Endodermal cell (in vitro differentiated cells): ENCODE data around the gene HELB. TPM values are rescaled to one million over a fixed set of nuclear protein-coding genes. Genes with fewer than 3 reads are reported as not detected.

ENCODE experiments used
- DNase-seq: peaks from one replicate; pipeline ENCODE4 v3.0.0-alpha.2; 2017
- H3K27ac ChIP-seq: 2 replicates; pipeline ENCODE4 v1.5.1; 2013; ENCODE audit warnings: mild to moderate bottlenecking, low read depth, low read length, moderate library complexity
- H3K27me3 ChIP-seq: 2 replicates; pipeline ENCODE4 v1.6.1; 2013; ENCODE audit warnings: mild to moderate bottlenecking, low read length, moderate library complexity; ENCODE audit not compliant: insufficient read depth, control insufficient read depth, poor library complexity, severe bottlenecking
- H3K36me3 ChIP-seq: 2 replicates; pipeline ENCODE4 v1.7.0; 2013; ENCODE audit warnings: mild to moderate bottlenecking, low read length, moderate library complexity; ENCODE audit not compliant: control insufficient read depth, insufficient read depth
- H3K4me1 ChIP-seq: one replicate; pipeline ENCODE4 v1.7.0; 2013; ENCODE audit warnings: low read length; ENCODE audit not compliant: control insufficient read depth, insufficient read depth
- H3K4me3 ChIP-seq: 2 replicates; pipeline ENCODE4 v1.5.1; 2013; ENCODE audit warnings: mild to moderate bottlenecking, low read length, moderate library complexity
- H3K9ac ChIP-seq: 2 replicates; pipeline ENCODE4 v1.6.1; 2013; ENCODE audit warnings: mild to moderate bottlenecking, low read length, moderate library complexity; ENCODE audit not compliant: poor library complexity, severe bottlenecking; ENCODE audit errors: extremely low read depth
- H3K9me3 ChIP-seq: 2 replicates; pipeline ENCODE4 v1.6.1; 2013; ENCODE audit warnings: mild to moderate bottlenecking, low read length, moderate library complexity; ENCODE audit not compliant: control insufficient read depth
- H3K27ac Mint-ChIP-seq: 2 replicates; pipeline ENCODE4 v1.8.0; 2020; ENCODE audit warnings: mixed read lengths
- H3K27me3 Mint-ChIP-seq: 2 replicates; pipeline ENCODE4 v1.8.0; 2021; ENCODE audit warnings: mild to moderate bottlenecking, mixed read lengths; ENCODE audit not compliant: insufficient read depth
- H3K36me3 Mint-ChIP-seq: 2 replicates; pipeline ENCODE4 v1.8.0; 2020; ENCODE audit warnings: low read depth, mixed read lengths
- H3K4me1 Mint-ChIP-seq: 2 replicates; pipeline ENCODE4 v1.8.0; 2020; ENCODE audit warnings: mixed read lengths
- H3K4me3 Mint-ChIP-seq: 2 replicates; pipeline ENCODE4 v1.8.0; 2020; ENCODE audit warnings: mild to moderate bottlenecking, moderate library complexity, mixed read lengths
- H3K9me3 Mint-ChIP-seq: 2 replicates; pipeline ENCODE4 v1.8.0; 2020; ENCODE audit warnings: mild to moderate bottlenecking, mixed read lengths
- WGBS, 2 experiments: methylation state at CpG; one replicate each; pipeline versions ENCODE4 v1.1.5 to v1.1.7; 2013; ENCODE audit warnings: missing lambda C conversion rate in 2 of 2, mixed read lengths in 1 of 2; ENCODE audit not compliant: insufficient coverage in 1 of 2, insufficient read length in 1 of 2; 5-methylcytosine and 5-hydroxymethylcytosine counted together
- total RNA-seq, 2 donors: library from RNA; stranded (reverse); fragmentation: NEBNext Ultra II Directional in 1 of 2; extraction: Animal tissue kit (Norgen Biotek cat#: 25700) in 1 of 2; gene quantifications; 2 replicates in 1 of 2; 3 replicates in 1 of 2; pipeline ENCODE4 v1.2.1, GENCODE V29; 2021
- TF ChIP-seq, protein P1 (sequence below): fragments of 200-600 bp; sonication (generic); conservative IDR thresholded peaks from 2 replicates; pipeline ENCODE4 v1.5.0; 2021; ENCODE audit warnings: antibody characterized with exemption, mild to moderate bottlenecking

The HELB gene
- total RNA-seq, 2 donors from 2014 or later = 6.2 to 11.0 TPM

DNA sequence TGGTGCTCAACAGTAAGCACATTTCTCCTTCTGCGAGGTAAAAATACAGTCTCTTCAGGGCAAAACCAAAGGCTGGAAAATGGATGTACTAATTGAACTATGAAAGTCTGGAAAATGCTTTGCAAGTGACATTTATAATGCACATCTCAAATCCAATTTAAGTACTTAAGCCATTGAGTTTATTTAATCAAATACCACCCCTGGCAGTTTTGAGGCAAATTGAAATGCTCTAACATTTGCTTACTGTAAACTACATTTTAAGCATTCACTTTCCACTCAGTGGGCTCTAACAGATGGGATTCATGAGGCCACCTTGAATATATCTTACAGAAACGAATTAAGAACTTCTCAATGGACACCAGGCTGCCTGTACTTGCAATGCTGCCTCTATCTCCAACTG lies 69.7 kb downstream of the HELB start:
- H3K36me3 ChIP-seq = no peaks in the 10 kb centered on the region
- H3K4me3 ChIP-seq = no peak overlapping the region
- DNase-seq = no peak
- no peak overlapping the region for H3K9ac ChIP-seq
- Mint-ChIP-seq H3K4me1 (no peaks in the 10 kb centered on the region), H3K27ac (no peak overlapping the region), H3K27me3 (no peaks in the 10 kb centered on the region), H3K4me3 (no peak overlapping the region), H3K9me3 (no peaks in the 10 kb centered on the region), H3K36me3 (peaks cover 10% of the 10 kb centered on the region)
- H3K9me3 ChIP-seq = no peaks in the 10 kb centered on the region
- TF ChIP-seq, protein P1, sequence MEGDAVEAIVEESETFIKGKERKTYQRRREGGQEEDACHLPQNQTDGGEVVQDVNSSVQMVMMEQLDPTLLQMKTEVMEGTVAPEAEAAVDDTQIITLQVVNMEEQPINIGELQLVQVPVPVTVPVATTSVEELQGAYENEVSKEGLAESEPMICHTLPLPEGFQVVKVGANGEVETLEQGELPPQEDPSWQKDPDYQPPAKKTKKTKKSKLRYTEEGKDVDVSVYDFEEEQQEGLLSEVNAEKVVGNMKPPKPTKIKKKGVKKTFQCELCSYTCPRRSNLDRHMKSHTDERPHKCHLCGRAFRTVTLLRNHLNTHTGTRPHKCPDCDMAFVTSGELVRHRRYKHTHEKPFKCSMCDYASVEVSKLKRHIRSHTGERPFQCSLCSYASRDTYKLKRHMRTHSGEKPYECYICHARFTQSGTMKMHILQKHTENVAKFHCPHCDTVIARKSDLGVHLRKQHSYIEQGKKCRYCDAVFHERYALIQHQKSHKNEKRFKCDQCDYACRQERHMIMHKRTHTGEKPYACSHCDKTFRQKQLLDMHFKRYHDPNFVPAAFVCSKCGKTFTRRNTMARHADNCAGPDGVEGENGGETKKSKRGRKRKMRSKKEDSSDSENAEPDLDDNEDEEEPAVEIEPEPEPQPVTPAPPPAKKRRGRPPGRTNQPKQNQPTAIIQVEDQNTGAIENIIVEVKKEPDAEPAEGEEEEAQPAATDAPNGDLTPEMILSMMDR = no peak
- WGBS, 2 experiments = 71 to 92% methylated on average over 1 to 2 of the region's 2 CpGs
- no peaks in the 10 kb centered on the region for H3K27me3 ChIP-seq
- no peaks in the 10 kb centered on the region for H3K4me1 ChIP-seq
- no peak overlapping the region for H3K27ac ChIP-seq

DNA sequence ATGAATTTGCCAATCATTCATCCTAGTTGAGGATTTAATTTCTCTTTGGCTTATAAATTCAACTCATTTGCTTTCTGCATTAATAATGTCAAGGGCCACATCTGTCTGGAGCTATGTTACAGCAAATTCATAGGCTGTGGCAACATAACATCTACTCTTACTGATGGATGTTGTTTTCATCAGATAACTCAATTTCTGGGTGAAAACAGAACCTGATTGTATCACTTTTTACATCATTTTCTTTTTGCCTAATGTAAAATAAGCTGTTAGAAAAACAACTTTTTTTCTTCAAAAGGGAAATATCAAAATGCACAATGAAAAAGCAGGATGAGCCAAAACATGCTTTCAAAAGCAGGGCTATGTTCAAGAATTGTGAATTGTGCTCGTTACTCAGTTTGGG lies 73.3 kb downstream of the HELB start:
- no peaks in the 10 kb centered on the region for H3K36me3 ChIP-seq
- WGBS, 2 experiments = 100% methylated on average over 1 of the region's 1 CpG
- no peaks in the 10 kb centered on the region for H3K27me3 Mint-ChIP-seq
- no peaks in the 10 kb centered on the region for H3K27me3 ChIP-seq
- H3K4me3 Mint-ChIP-seq = no peak overlapping the region
- DNase-seq = no peak
- no peak overlapping the region for H3K4me3 ChIP-seq
- no peak overlapping the region for H3K27ac Mint-ChIP-seq
- H3K4me1 Mint-ChIP-seq = no peaks in the 10 kb centered on the region
- H3K36me3 Mint-ChIP-seq = peaks cover 18% of the 10 kb centered on the region
- H3K4me1 ChIP-seq = no peaks in the 10 kb centered on the region
- no peaks in the 10 kb centered on the region for H3K9me3 Mint-ChIP-seq
- H3K9ac ChIP-seq = no peak overlapping the region
- no peaks in the 10 kb centered on the region for H3K9me3 ChIP-seq
- TF ChIP-seq, protein P1 = no peak
- H3K27ac ChIP-seq = no peak overlapping the region

GRCh38 chr12:66379616-66380015 lies 77.3 kb downstream of the HELB start:
- Histone ChIP-seq H3K36me3 (no peaks in the 10 kb centered on the region), H3K4me1 (no peaks in the 10 kb centered on the region), H3K27me3 (no peaks in the 10 kb centered on the region), H3K4me3 (no peak overlapping the region), H3K9ac (no peak overlapping the region), H3K27ac (no peak overlapping the region), H3K9me3 (no peaks in the 10 kb centered on the region)
- Mint-ChIP-seq H3K27ac (no peak overlapping the region), H3K4me1 (no peaks in the 10 kb centered on the region), H3K27me3 (no peaks in the 10 kb centered on the region), H3K36me3 (peaks cover 14% of the 10 kb centered on the region), H3K4me3 (no peak overlapping the region), H3K9me3 (no peaks in the 10 kb centered on the region)
- TF ChIP-seq, protein P1 = no peak
- no peak for DNase-seq
- WGBS, 2 experiments = 91 to 96% methylated on average over 3 to 6 of the region's 6 CpGs
